NCI-H510A (cell line): ENCODE results near the gene PAGE5.

Experiments used
- DNase-seq: peaks from one replicate; lab custom pipeline; 2025; lab: John Stamatoyannopoulos, UW

Gene PAGE5, protein sequence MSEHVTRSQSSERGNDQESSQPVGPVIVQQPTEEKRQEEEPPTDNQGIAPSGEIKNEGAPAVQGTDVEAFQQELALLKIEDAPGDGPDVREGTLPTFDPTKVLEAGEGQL

GRCh38 chrX:55220119-55220794, at the start of gene PAGE5:
Gene PAGE5, plus strand, starts transcription at chrX:55220346. Its CDS starts 1,037 bp downstream, at chrX:55221383.
- DNase-seq: no peak

DNA sequence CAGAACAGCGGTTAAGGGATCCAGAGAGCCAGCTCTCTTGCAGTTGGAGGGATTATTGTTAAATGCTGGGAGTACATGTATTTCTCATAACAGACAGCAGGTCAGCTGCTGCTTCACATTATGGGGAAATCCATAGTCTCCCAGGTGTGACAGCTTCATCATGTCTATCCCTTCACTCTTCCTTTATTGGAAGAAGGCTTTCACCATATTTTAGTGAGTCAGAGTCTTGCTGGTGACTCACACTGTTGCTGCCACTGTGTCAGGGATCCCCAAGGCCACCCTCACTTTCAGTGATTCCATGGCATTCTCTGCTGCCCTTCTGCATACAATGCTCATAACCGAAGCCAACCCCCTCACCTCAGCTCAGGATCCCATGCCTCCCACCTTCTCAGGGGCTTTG, 32.9 kb upstream of the PAGE5 start:
- no peak for DNase-seq

- DNase-seq: no peak
Measured at GRCh38 chrX:55196688-55197087, 23.5 kb upstream of the PAGE5 start.

GRCh38 chrX:55201930-55202579, 18.1 kb upstream of the PAGE5 start:
- no peak for DNase-seq

DNA sequence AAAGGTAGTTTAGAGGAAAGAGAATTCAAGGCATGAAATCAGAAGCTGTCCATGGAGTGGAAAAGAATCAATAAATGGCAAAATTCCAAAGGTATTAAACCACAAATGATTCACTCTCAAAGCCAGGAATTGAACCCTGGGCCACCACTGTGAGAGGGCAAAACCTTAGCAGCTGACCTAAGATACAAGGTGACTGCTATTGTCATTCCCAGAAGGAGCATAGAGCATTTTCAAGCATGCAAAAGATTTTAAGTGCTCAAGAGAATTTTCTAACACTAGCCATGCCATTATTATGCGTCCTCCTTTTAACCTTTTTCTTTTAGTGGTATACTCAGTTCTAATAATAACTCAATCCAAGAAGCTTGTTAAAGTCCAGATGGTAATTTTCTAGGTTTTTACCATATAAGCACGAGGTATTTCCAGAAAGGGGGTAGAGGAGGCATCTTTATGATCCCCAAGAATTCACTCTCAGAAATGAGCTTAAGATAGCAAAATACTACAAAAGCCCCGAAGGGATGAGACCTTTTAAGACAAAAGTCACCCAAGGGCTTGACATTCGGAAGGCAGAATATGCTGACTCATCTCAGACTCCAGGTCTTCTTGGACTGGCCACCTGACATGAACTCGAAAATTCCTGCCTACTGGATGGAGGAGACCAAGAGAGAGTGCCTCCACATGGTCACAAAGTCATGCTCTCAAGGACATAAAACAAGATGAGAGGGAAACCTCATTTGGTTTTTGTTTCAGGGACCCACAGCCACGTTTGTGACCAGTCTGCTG, 13.8 kb upstream of the PAGE5 start:
- DNase-seq: no peak

- no peak for DNase-seq
Measured at GRCh38 chrX:55210931-55211677, 9.0 kb upstream of the PAGE5 start.

DNA sequence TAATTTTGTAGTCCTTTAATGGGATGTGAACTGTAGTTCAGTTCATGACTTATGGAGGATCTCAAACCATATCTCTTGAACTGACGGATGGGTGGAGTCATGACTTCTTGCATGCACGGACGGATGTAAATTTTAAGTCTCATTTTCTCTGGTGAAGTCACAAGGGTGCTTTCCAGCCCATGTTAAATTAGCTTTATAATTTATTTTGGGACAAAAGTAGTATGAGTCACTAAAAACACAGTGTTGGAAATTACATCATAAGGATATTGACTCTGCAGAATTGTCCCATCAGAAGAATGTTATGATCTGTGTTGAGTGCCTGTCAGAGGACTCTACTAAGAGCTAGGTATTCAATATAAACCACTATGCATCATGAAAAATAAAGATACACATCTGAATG, 6.8 kb upstream of the PAGE5 start:
- DNase-seq: no peak

DNA sequence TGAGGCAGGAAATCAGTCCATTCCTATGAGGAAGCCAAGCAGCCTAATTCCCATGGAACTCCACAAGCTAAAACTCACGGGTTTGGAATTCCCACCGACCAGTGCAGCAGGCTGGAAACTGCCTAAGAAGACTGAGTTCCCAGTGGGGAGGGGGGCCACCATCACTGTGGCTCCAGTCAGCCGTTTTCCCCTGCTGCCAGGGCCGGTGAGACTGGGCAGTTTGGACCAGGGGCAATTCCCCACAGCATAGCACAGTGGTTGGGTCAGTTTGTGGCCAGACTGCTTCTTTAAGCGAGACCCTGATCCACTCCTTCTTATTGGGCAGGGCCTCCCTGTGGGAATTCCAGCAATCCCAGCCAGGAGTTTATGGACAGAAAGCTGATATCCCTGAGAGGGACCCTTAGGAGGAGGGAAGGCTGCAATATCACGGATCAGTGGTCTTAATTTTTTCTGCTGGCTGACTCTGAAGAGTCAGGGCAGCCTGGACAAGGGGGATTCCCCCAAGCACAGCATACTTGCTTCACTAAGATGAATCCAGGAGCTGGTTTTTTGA, 20.7 kb downstream of the PAGE5 start:
- DNase-seq: no peak

GRCh38 chrX:55253528-55253927, 33.4 kb downstream of the PAGE5 start:
- DNase-seq: no peak

DNA sequence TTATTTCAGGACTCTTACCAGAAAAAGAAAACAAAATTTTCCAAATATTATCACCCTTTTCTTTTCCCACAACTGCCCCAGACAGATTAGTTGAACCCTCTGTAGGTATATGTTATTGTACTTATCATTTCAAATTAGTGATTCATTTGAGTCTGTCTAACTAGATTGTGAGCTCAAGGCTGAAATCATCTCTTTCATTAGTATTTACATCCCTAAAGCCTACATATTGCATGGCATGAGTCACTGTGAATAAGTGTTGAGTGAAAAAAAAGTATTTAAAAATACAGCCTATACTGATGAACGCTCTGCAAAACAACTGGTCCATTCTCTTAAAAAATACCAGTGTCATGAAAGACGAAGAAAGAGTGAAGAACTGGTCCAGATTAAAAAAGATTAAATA, 40.7 kb downstream of the PAGE5 start:
- DNase-seq: no peak

- DNase-seq: no peak
Measured at GRCh38 chrX:55264816-55265215, 44.7 kb downstream of the PAGE5 start, which contains the start of gene PAGE3. Gene PAGE3, minus strand, starts transcription at chrX:55264916. Its CDS starts 1,013 bp downstream, at chrX:55263903.
